IPS-18a (cell line): ENCODE results near the gene SOSTDC1.
"Not testable (repeated sequence)": the region's sequence is repeated elsewhere in the genome, so short reads cannot be mapped to it uniquely, and the experiment has no call there.

ENCODE experiments used
- H3K27ac ChIP-seq: one replicate; pipeline ENCODE4 v1.5.1; 2013; ENCODE audit warnings: low read length
- H3K27me3 ChIP-seq: one replicate; pipeline ENCODE4 v1.6.1; 2013; ENCODE audit warnings: mild to moderate bottlenecking, low read length; ENCODE audit not compliant: control insufficient read depth, insufficient read depth
- H3K36me3 ChIP-seq: one replicate; pipeline ENCODE4 v1.6.1; 2013; ENCODE audit warnings: low read depth, low read length; ENCODE audit not compliant: control insufficient read depth
- H3K4me1 ChIP-seq: one replicate; pipeline ENCODE4 v1.6.1; 2013; ENCODE audit warnings: low read depth, low read length; ENCODE audit not compliant: control insufficient read depth
- H3K4me3 ChIP-seq: one replicate; pipeline ENCODE4 v1.5.1; 2013; ENCODE audit warnings: low read length
- H3K9ac ChIP-seq: one replicate; pipeline ENCODE4 v1.6.1; 2013; ENCODE audit warnings: mild to moderate bottlenecking, low read length, moderate library complexity
- H3K9me3 ChIP-seq: one replicate; pipeline ENCODE4 v1.6.1; 2013; ENCODE audit warnings: low read depth, low read length; ENCODE audit not compliant: control insufficient read depth

Gene SOSTDC1

DNA sequence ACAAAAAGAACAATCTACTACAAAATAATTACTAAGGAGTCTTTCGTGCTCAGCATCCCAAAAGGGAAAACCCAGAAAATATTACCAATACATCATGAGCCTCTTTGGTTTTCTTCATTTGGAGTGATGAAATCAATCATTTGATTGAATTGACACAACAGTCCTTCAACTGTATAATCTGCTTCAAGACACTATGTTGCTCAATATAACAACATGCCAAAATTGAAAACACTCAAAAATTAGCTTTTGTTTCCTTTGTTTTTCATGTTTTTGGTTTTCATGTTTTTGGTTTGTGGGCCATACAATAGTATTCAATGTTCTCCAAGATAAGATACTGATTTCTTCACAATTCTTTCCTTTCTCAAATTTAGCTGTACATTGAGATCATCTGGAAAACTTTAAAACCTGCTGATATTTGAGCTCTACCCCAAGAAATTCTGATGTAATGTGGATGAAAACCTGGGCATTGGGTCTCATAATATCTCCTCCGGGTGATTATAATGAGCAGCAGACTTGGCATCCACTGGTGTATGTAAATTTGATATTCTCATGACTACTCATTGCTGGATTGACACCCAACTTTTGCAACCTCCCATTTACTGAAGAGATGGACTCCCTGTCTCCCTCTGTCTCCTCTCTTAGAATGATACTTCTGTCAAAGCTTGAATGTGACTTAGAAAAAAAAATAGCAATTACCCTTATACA is 4.6 kb downstream of the SOSTDC1 start:
- Histone ChIP-seq H3K9me3 (no peaks in the 10 kb centered on the region), H3K4me1 (peaks cover 30% of the 10 kb centered on the region), H3K4me3 (no peak overlapping the region), H3K36me3 (no peaks in the 10 kb centered on the region), H3K27me3 (no peaks in the 10 kb centered on the region), H3K27ac (no peak overlapping the region), H3K9ac (no peak overlapping the region)

DNA sequence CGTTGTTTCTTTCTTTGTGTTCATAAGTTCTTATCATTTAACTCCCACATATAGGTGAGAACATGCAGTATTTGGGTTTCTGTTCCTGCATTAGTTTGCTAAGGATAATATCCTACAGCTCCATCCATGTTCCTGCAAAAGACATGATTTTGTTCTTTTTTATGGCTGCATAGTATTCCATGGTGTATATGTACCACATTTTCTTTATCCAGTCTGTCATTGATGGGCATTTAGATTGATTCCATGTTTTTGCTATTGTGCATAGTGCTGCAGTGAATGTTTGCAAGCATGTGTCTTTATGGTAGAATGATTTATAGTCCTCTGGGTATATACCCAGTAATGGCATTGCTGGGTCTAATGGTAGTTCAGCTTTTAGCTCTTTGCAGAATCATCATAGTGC is 9.2 kb downstream of the SOSTDC1 start:
- not testable (repeated sequence) for H3K9me3 ChIP-seq, H3K27ac ChIP-seq, H3K4me1 ChIP-seq, H3K27me3 ChIP-seq, H3K9ac ChIP-seq, H3K36me3 ChIP-seq, H3K4me3 ChIP-seq

DNA sequence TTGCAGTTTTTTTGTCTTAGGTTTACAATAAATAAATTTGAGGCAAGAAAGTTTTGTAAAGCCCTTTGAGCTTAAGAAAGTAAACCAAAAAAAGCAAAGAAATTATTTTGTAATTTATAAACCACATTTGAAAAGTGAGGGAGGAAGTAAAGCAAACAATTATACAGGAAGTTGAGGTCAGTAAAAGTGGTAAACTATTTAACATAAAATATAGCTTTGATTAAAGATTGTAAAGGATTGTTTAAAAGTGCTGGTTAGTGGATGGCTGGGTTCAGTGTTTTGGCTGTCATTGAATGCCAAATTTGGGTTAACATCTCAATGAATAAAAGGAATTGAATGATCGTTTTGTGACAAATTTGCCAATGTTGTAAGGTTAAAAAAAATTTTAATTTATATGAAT is 9.9 kb downstream of the SOSTDC1 start:
- H3K27me3 ChIP-seq, result no peaks in the 10 kb centered on the region
- no peak overlapping the region for H3K9ac ChIP-seq
- no peaks in the 10 kb centered on the region for H3K4me1 ChIP-seq

GRCh38 chr7:16450366-16450765 is 15.2 kb downstream of the SOSTDC1 start:
- Histone ChIP-seq H3K9me3 (no peaks in the 10 kb centered on the region), H3K4me1 (no peaks in the 10 kb centered on the region), H3K9ac (no peak overlapping the region)

More for the DNA sequence above, 9.9 kb downstream of the SOSTDC1 start:
- H3K4me3 ChIP-seq, result no peak overlapping the region
- no peak overlapping the region for H3K27ac ChIP-seq
- no peaks in the 10 kb centered on the region for H3K36me3 ChIP-seq
- no peaks in the 10 kb centered on the region for H3K9me3 ChIP-seq

DNA sequence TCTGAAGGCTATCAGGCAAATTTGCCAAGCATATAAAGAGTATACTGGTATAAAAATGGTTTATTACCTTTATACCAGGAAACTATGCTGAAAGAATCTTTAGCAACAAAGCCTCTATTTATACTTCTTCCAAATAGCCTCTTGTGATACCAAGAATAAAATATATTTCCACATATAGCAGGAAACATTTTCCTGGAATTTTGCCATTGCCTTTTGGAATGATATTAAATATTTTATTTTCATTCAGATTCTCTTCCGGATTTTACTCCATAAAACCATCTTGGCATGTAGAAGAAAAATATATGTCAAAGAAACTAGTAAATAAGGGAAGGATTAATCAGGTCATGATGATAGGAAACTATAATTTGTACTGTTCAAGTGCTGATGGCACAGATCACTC is 17.7 kb downstream of the SOSTDC1 start:
- H3K4me3 ChIP-seq, result no peak overlapping the region

More at GRCh38 chr7:16450366-16450765, 15.2 kb downstream of the SOSTDC1 start:
- Histone ChIP-seq H3K27ac (no peak overlapping the region), H3K36me3 (no peaks in the 10 kb centered on the region), H3K27me3 (no peaks in the 10 kb centered on the region), H3K4me3 (no peak overlapping the region)

GRCh38 chr7:16446508-16446907 is 19.0 kb downstream of the SOSTDC1 start:
- Histone ChIP-seq H3K9me3 (no peaks in the 10 kb centered on the region), H3K36me3 (no peaks in the 10 kb centered on the region), H3K27me3 (no peaks in the 10 kb centered on the region), H3K4me3 (no peak overlapping the region), H3K4me1 (no peaks in the 10 kb centered on the region), H3K27ac (no peak overlapping the region), H3K9ac (no peak overlapping the region)

More for the DNA sequence above, 17.7 kb downstream of the SOSTDC1 start:
- Histone ChIP-seq H3K27ac (no peak overlapping the region), H3K9ac (no peak overlapping the region), H3K27me3 (no peaks in the 10 kb centered on the region), H3K9me3 (no peaks in the 10 kb centered on the region), H3K4me1 (no peaks in the 10 kb centered on the region), H3K36me3 (no peaks in the 10 kb centered on the region)

GRCh38 chr7:16443871-16444270 is 21.7 kb downstream of the SOSTDC1 start:
- not testable (repeated sequence) for H3K9ac ChIP-seq, H3K36me3 ChIP-seq, H3K27me3 ChIP-seq, H3K27ac ChIP-seq, H3K4me3 ChIP-seq, H3K9me3 ChIP-seq, H3K4me1 ChIP-seq

DNA sequence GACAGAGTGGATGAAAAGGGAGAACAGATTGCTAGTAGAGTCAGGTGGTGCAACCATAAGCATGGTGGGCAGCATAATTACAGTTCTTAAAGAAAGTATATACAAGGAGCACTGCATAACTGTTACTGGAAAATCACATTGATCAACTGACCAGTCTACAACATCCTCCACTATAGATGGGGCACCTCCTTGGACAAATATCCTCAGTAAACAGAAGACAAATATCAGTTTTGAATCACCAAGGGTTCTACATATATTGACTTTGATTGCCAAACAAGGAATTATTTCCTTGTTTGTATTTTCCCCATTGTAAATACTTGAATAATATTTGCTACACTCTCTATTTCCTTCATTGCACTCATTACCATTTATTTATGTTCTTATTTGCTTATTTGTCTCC is 26.6 kb downstream of the SOSTDC1 start:
- Histone ChIP-seq H3K27me3 (no peaks in the 10 kb centered on the region), H3K9ac (no peak overlapping the region), H3K27ac (no peak overlapping the region)

GRCh38 chr7:16436306-16436705 is 29.2 kb downstream of the SOSTDC1 start:
- Histone ChIP-seq H3K4me1 (no peaks in the 10 kb centered on the region), H3K4me3 (no peak overlapping the region), H3K27ac (no peak overlapping the region), H3K9ac (no peak overlapping the region), H3K36me3 (no peaks in the 10 kb centered on the region), H3K27me3 (no peaks in the 10 kb centered on the region), H3K9me3 (no peaks in the 10 kb centered on the region)

More for the DNA sequence above, 26.6 kb downstream of the SOSTDC1 start:
- no peak overlapping the region for H3K4me3 ChIP-seq
- no peaks in the 10 kb centered on the region for H3K9me3 ChIP-seq
- H3K36me3 ChIP-seq, result no peaks in the 10 kb centered on the region
- H3K4me1 ChIP-seq, result no peaks in the 10 kb centered on the region

DNA sequence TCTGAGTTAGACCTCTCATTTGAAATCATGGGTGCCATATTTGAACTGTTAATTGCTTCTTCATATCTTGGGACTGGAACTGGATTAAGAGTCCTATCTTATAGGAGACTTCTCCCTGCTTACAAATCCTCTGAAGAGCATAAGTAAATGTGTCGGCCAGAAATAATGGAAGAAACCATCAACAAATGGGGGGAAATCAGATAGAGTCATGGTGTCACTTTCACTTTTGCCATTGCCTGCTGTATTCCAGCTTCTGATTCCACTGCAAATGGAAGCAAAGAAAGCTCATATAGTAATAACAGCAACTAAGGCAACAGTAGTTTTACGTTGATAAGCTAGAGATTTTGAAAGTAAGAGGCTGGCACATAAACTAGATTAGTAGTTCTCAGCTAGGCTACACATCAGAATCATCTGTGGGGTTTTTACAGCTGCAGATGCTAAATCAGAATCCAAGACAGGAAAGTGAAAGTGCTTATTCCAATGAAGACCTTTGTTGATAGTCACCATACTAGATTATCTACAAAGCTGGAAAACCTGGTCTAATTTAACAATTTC is 31.9 kb downstream of the SOSTDC1 start:
- Histone ChIP-seq H3K4me3 (no peak overlapping the region), H3K27me3 (no peaks in the 10 kb centered on the region), H3K9ac (no peak overlapping the region), H3K9me3 (no peaks in the 10 kb centered on the region), H3K4me1 (no peaks in the 10 kb centered on the region), H3K36me3 (no peaks in the 10 kb centered on the region), H3K27ac (no peak overlapping the region)

DNA sequence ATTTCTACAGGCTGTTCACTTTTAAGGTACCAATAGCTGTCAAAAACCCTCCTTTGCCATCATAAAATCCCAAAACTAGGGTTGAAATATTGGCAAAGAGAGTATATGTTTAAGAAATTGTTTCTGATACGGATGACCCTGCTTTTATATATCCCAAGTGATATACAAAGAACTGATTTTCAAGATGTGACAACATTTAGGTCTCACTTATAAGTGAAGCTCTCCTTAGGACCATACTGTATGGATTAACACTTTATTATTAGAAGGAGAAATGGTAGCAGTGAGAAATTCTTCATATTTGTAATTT is 33.2 kb downstream of the SOSTDC1 start:
- no peaks in the 10 kb centered on the region for H3K36me3 ChIP-seq
- no peaks in the 10 kb centered on the region for H3K4me1 ChIP-seq
- no peak overlapping the region for H3K4me3 ChIP-seq
- no peaks in the 10 kb centered on the region for H3K9me3 ChIP-seq
- H3K27me3 ChIP-seq, result no peaks in the 10 kb centered on the region
- H3K9ac ChIP-seq, result no peak overlapping the region
- no peak overlapping the region for H3K27ac ChIP-seq

DNA sequence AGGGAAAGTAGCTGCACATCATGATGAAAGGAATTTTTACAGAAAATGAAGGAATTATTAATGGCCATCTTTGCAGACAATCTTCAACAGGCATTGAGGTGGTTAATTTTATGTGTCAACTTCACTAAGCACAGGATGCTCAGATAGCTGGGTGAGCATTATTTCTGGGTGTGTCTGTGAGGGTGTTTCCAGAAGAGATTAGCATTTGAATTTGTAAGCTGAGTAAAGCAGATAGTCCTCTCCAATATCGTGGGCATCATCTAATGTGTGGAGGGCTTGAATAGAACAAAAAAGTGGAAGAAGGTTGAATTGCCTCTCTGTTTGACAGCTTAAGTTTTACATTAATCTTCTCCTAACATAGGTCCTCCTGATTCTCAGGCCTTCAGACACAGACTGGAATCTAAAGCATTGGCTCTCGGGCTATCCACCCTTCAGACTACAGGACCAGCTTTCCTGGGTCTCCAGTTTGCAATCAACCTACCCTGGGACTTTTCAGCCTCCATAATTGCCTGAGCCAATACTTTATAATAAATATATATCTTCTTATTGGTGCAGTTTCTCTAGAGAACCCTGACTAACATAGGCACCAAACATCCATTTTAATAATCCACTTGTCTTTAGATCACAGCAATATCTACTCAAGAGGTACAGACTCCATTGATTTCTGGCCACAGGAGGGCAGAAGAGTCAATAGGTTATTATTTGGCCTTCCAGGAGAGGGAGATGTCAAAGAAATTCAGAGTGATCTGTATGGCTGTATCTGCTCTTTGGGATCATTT is 33.7 kb downstream of the SOSTDC1 start:
- Histone ChIP-seq H3K27me3 (no peaks in the 10 kb centered on the region), H3K4me3 (no peak overlapping the region), H3K27ac (no peak overlapping the region), H3K9me3 (no peaks in the 10 kb centered on the region), H3K9ac (no peak overlapping the region), H3K36me3 (no peaks in the 10 kb centered on the region), H3K4me1 (no peaks in the 10 kb centered on the region)
